ENCODE data around the gene IMP3.

GRCh38 chr15:75616766-75617165 lies 23.3 kb downstream of the IMP3 start:
- TF ChIP-seq CTCF (IDR thresholded peaks at IDR 0.05; ENCODE audit: insufficient read depth, low read depth, low read length), result no peak
- no peak for TF ChIP-seq EZH2 (IDR thresholded peaks at IDR 0.05; ENCODE audit: insufficient read depth, low read length)
